SKM-1 (cell line): ENCODE measurements around the gene BBOX1.
"Not testable (repeated sequence)": the region's sequence is repeated elsewhere in the genome, so short reads cannot be mapped to it uniquely, and the experiment has no call there.

Experiments
- DNase-seq: peaks from one replicate; lab custom pipeline; 2025; ENCODE audit not compliant: unreplicated experiment; lab: John Stamatoyannopoulos, UW

Gene BBOX1, protein sequence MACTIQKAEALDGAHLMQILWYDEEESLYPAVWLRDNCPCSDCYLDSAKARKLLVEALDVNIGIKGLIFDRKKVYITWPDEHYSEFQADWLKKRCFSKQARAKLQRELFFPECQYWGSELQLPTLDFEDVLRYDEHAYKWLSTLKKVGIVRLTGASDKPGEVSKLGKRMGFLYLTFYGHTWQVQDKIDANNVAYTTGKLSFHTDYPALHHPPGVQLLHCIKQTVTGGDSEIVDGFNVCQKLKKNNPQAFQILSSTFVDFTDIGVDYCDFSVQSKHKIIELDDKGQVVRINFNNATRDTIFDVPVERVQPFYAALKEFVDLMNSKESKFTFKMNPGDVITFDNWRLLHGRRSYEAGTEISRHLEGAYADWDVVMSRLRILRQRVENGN

DNA sequence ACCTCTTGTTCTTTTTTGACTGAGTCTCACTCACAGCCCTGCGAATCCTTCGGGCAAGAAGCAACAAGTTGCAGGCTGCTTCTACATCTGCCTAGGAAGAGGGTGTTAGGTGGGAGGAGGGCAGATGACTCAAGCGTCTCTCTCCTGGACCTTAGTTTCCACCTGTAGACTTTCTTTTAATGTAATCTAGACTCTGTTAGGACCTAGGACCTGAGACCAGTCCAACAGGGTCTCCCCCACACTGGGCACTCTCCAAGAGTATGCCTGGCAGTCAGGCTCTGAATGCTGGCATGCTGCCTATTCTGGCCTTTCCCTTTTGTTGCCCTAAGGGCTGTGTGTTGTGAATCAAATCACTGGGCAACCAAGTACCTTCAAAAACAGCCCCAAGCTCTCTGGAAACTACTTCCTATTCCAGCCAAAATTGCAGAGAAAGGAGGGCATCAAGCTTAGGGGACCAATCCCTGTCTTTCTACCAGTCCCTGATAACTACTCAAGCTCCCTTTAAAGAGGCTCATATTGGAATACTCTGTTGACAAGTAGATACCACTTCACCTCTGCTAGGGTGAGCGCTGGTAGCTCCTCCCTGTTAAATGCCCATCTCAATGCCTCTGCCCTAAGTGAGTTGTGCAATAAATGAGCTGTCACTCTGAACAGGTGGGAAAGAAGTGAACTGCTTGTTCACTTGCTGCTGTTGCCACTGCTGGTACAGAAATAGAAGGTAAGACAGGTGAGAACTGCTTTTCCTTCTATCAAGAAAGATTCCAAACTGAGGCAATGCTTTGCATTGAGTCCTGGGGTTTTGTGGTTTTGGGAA, at the start of gene BBOX1:
BBOX1 (plus strand) TSS at position 514 of the 814 bp plus-strand sequence. CDS start 14,616 bp downstream, outside the sequence.
- DNase-seq, result no peak

DNA sequence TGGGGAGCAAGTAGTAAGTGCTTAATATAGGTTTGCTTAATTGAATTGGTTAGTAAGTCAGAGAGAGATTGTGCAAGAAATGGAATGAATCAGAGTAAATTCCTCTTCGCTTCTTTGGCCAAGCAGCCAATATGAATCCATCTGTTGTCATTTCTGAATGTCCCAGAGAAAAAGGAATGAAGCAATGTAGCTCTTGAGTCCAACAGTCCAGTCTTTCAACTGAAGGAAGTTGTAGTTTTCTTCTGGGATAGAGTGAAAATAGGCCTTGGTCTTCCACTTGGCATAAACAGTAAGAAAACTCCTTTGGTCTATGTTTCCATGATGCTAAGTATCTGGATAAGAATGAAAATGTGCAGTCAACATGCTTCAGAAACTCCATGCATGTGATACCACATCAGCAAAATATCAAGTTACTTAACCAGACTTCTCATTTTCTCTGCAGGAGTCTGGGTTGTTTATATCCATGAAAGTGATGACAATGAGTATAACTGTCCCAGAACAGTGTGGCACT, 48.5 kb upstream of the BBOX1 start:
- no peak for DNase-seq

DNA sequence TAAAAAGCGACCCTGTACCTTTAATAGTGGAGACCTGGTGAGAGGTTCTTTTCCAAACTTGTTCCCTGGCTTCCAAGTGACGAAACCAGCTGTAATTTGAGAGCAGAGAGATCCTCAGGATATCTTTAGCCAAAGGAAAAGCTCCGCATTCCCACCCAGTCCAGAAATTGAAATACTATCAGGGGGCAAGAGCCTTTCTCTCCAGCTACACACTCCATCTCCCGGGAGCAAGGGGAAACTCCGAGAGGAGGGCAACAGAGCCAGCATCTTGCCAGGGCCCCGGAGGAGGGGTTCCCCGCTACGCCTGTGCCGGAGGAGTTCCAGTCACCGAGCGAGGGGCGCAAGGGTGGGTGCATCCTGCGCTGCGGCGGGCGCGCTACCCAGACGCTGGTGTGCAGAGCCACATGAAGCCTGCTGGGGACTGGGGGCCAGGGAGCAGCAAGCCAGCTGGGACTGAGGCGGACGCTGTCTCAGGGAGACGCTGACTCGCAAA, 46.6 kb upstream of the BBOX1 start, which contains the start of gene FIBIN:
FIBIN (plus strand) TSS at position 148 of the 493 bp plus-strand sequence. CDS start 415 bp downstream, outside the sequence.
- DNase-seq, result no peak

DNA sequence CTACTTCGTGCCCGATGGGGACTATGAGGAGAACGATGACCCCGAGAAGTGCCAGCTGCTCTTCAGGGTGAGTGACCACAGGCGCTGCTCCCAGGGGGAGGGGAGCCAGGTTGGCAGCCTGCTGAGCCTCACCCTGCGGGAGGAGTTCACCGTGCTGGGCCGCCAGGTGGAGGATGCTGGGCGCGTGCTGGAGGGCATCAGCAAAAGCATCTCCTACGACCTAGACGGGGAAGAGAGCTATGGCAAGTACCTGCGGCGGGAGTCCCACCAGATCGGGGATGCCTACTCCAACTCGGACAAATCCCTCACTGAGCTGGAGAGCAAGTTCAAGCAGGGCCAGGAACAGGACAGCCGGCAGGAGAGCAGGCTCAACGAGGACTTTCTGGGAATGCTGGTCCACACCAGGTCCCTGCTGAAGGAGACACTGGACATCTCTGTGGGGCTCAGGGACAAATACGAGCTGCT, 46.0 kb upstream of the BBOX1 start:
- DNase-seq, result no peak

DNA sequence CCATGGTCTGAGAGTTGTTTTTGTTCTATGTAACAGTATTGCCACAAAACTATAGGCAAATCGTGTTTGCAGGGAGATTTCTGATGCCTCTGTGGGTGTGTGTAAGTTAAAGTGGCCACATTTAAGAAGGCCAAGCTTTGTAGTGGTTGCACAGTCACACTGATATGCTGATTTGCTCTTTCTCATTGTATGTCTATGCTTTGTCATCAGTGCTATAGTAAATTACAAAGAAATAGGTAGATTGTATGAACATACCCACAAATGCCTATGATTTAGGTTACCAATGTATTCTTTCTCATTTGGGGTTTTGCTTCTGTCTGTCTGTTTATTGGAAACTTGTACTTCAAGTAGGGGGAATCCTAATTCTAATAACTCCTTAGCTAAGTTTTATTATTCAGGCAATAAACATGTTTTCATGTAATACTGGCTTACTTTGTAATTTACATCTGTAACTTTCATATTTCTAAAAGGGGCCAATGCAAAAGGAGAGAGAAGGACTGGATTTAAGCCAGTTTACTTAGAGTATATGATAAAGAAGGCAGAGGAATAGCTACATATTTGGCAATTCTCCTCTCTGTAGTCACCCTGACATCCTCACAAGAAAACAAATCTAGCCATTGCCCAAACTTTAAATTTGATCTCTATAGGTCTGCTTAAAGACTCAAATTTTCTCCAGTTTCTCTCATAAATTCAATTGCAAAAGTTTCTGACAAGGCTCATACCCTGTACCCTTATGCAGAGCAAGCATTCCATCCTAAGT, 44.7 kb upstream of the BBOX1 start:
- DNase-seq, result no peak

DNA sequence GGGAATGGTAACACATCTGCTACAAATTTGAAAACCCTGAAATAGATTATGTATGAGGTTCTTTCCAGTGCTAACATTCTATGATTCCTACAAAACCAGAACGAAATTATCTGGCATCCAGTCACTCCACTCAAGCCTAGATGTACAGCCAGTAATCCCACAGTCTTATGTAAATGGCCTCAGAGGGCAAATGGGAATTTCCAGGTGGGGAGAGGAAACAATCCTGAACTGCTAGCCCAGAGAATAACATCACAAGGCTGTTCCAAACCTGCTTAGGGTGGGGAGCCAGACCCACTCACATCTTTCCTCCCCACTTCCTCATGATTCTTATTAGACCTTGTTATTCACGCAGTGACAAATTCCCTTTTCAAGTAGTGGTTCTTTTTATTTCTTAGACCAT, 43.2 kb upstream of the BBOX1 start:
- DNase-seq, result no peak

DNA sequence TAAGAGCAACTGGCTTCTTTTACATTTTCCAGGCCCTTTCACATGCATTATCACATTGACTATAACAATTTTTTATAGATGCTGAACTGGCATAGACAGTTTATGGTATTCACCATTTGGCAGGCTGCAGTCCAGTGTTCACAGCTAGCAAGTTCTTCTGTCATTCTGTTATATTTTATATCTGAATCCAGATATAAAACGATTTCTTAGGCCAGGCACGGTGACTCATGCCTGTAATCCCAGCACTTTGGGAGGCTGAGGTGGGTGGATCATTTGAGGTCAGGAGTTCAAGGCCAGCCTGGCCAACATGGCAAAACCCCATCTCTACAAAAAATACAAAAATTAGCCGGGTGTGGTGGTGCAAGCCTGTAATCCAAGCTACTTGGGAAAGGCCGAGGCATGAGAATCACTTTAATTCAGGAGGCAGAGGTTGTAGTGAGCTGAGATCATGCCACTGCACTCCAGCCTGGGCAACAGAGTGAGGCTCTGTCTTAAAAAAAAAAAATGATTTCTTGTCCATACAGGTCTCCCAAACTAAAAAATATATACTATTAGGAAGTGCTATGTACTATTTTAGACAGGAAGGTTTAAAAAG, 39.4 kb upstream of the BBOX1 start:
- not testable (repeated sequence) for DNase-seq

DNA sequence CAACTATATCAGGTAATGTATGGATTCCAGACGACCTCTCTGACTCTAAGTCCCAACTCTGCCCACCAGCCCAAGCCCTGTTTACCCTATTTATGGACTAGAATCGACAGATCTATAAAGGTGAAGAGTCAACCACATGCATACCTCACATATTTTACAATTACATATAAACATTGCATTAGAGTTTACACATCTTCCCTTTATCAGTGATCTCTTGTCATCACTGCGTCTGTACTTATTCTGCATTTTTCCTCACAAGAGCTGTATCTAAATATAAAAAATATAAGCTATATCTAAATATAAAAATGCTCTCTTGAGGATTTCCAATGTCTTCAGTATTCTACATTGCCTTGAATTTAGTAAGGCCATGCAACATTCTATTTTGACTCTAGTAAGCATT, 38.2 kb upstream of the BBOX1 start:
- DNase-seq, result no peak

DNA sequence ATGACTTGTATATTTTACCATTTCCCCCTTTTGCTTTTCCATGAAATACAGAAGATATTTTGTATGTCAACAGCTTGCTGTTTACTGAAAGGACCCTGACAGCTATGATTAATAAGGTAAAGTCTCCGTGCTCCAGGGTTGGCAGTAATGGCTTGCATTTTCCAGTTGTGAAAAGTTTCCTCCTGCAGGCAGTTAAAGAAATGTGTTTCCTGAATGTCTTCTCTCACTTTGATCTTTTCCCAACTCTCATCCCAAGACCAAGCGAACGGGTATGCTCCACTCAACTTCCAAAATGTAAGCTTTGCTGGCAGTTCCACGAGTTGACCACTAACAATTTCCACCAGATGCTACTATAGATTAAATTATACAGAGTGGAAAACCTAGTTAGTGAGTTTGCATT, 37.8 kb upstream of the BBOX1 start:
- no peak for DNase-seq

DNA sequence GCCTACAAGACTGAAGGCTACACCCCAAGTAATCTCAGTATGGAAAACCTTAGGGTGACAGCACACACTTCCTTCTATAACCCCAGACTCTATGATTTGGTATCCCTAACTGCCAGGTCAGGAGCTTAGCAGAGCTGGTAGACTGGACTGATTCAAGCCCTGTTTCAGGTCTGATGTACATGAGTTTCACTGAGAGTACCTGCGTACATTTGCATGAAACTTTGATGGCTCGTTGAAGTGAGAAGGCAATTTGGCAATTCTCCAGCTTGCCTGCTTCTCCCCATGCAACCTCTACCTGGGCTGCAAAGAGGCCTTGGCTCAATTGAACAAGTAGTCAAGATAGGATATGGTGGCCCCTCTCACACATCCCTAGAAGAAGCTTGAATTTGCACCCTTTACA, 36.5 kb upstream of the BBOX1 start:
- no peak for DNase-seq

DNA sequence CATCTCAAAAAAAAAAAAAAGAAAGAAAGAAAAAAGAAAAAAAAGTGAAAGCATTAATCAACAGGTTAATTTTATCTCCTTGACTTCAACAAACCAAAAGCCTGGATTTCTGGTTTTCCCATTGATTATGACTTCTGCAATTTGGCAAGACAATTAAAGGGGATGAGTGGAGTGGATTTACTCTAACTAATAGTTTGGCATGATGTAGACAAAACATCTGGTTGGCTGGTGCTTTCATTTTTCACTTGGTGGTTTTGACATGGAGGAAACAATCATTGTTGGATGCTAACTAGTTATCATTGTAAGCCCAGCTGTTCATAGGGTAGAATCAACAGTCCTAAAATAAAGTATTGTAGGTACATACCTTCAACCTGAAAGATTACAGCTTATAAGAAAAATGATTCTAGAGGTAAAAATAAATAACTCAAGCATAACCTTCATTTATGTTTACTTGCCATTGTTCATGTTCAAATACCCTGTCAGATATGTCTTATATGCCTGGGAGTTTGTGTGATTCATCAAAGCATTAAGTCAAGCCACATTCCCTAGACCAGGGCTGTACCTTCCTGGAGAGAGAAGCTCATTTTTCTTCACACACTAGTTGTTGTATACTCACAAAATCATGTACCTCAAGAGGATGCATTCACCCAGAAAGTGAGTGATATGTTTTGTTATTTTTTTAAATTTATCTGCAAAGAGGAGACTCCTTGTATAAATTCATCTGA, 31.6 kb upstream of the BBOX1 start:
- DNase-seq, result no peak

DNA sequence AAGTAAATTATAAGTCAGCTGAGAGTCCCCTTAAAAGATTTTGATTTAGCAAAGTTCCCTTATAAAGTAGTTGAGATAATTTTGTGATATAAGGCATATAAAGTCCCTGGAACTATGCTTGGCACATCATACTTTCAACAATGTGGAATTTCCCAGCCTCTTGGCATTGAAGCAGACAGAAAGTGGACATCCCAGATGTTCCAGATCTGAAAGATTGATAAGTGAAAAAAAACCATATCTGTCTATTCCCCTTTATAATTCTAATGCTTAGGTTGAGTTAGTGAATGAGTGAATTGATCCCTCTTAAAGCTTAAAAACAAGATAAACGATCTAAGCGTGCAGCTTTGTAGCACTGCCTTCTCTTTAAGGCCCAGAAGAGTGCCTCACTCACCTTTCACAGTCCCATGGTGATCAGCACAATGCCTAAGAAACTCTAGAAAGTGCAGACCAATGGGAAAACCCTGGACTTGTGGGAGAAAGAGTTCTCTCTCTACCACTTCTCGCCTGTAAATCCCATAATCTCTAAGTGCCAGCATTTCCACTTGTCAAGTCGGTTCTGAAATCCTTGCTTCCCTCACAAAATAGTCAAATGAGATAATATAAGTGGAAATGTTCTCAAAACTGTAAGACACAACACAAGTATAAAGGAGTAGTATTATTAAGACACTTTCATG, 28.9 kb upstream of the BBOX1 start:
- no peak for DNase-seq

DNA sequence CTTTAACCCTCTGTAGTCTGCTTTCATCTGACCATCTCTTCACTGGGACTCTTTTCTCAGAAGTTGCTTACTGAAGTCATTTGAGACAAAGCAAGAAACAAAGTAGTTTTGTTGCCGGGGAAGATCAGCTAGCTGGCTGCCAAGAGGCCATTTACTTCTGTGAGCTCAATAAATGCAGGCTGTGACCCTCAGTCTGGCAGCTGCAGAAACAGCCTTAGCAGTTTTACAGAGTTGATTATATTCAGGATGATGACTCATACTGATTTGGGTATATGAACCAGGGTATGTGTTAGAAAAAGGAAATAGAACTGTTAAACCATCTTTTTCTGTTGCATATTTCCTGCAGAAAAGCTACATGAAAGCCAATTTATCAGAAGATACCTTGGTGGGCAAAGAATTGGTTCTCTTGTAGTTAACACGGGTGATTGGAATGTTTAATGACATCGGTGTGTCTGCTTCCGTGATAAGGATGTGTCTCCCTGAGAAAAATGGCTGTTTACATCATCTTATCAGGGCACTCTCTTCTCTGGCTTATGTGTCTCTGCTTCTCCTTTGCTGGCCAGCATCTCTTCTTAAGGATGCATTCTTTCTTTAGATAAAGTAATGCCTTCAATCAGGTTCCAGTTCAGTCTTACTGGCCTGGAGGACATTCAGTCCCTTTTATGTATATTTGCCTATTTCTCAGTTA, 28.2 kb upstream of the BBOX1 start:
- DNase-seq, result no peak

DNA sequence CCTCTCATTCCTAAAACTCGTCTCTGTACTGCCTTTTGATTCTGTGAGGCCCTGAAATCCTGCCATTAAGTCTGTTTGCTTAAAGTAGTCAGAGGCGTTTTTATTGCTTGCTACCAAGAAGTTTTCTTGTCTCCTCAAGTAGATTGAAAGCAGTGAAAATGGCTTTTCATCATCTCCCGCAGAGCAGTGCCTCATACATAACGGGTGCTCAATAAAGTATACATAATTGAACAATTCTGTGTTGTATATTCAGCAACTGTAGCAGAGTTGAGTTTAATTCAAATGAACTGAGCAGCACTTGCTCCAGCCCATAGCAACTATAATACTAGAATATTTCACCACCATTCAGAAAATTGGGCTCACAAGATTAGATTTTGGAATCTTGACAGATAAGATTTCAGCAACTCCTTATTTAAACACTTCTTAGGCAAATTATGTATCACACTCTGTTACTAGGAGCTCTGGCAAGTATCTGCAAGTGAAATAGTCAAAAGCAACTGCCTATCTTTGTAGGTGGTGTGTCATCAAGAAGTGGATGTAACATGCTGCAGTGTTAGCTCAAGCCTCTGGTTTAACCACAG, 26.7 kb upstream of the BBOX1 start:
- DNase-seq, result no peak

DNA sequence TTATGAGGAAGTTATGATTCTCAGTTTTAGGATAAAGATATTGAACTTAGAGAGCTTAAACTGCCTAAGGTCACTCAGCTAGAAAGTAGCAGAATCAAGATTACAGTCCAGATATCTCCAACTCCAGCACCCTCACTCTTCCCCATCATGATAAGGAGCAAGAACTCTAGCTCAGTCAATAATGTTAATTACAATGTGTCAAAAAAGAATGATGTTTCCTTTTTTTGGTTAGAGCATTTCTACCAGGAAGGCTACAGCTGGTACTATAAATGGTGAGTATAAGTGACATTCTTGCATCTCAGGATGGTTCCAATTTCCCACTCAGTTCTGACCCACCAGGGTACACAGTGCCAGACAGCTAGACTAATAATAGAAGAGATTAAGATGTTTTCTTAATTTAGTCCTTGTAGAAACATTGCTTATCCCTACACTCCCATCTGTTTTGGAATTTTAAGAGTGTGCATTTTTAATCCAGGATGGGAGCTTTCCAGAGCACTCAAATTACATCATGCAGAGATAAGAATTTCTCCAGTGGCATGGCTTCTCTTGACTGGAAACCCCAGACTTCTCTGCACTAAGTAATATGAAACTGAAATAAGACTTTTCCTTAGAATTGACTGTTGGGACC, 21.6 kb upstream of the BBOX1 start:
- DNase-seq, result no peak

DNA sequence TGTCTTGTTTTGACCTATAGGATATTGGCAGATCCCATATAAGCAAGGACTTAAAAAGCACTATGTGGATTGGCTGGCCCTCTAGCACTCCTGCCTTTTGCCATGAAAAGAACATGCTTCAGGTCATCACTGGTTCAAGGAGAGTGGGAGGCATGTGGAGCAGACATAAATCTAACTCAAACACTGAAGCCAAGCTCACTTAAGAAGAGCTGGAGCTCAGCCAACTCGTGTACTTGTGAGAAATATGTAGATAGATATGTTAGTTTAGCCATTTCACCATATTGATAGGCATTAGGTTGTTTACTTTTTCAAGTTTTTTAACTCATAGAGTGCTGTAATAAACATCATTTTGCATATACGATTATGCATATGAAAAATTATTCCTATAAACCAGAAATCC, 19.9 kb upstream of the BBOX1 start:
- no peak for DNase-seq

DNA sequence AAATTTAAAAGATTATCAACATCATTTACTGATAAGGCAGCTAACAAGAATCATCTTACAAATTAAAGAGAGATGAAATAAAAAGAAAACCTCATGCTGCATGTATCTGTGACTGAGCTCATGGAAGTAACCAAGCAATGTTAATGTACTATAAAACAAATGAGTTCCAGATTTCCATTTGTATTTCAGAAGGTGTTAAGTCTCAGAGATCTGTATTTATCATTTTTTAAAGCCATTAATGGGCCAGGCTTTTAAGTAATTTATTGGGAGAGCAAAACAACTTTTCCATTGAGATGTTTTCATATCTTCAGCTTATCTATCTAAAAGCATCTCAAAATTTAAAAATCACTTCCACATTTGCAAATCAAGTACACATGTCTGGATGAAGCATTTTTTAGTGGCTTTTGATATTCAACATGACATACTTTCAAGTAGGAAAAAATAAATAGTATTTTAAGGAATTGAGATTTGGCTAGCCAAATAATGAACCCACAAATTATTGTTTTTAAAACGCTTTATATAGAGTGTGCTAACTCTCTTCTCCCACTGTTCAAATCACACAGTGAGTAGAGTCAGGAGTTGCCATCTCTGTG, 17.9 kb upstream of the BBOX1 start:
- DNase-seq, result no peak

DNA sequence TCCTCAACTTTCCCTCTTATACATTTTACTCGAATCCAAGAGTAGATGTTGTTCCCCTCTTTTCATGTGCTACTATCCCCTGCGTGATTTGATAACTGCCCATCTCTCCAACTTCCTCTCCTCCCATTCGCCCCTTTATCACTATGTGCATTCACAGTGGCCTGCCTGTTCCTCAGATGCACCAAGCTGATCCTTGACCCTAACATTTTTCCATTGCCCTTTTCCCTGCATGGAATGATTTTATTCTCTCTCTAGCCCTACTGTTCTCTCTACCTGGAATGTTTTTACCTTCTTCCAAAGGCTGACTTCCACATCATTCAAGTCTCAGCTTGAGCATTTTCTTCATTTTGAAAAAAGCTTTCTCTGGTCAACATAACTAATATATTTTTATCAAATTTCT, 15.8 kb upstream of the BBOX1 start:
- DNase-seq, result no peak
